A549 treated with RU486 at 1 μM for 4 hours (cell line): ENCODE results near the gene G3BP2. TPM values are rescaled to one million over a fixed set of nuclear protein-coding genes. Genes with fewer than 3 reads are reported as not detected.

Experiments used
- total RNA-seq: library from RNA; stranded (reverse); fragments of 200-300 nt; extraction: Qiagen RNA extraction; gene quantifications from 5 replicates; pipeline ENCODE4 v1.2.3, GENCODE V29; 2022; ENCODE audit warnings: low read depth

The G3BP2 gene
- total RNA-seq = 49.2 to 114 TPM (median 85.1 TPM) in 5 replicates

DNA sequence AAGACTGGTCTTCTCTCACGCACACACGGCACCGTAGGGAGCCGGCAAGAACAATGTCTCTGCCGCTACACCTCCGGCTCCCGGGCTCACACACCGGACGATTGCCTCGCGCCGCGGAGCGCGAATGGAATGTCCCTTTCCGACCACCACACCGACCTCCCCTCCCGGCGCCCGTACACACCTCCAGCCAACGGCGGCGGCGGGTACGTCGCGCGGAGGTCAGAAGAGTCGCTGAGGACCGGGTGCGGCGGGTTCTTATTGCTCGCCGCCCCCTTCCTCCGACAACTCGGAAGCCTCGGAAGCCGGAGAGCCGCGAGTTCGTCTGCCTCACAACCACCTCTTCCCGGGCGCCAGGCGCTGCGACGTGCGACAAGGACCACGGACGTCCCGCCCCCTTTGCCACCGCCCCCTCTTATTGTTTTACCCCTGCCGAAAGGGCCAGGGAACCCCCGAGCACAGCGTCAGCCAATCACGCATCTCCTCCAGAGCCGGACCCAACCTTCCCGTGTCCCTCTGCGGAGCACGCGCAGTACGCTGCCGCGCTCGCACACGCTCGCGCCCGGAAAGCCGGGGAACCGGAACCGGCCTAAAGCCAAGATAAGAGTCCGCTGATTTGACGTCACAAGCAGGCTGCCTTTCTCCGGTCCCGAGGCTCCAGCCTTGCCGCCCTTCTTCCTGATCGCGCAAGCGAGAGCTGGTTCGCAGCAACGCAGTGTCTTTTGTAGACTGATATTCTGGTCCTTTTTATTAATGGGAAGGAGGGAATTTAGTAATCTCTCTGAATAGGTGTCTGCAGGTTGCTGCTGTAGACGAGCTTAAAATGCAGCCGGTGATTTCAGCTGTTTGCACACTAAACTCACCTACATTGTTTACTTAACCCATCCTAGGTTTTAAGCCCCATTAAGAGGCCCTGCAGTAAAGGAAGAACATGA, at the start of gene G3BP2:
G3BP2 (minus strand) TSS at position 385 of the 932 bp plus-strand sequence. CDS start 11,386 bp downstream, outside the sequence.

DNA sequence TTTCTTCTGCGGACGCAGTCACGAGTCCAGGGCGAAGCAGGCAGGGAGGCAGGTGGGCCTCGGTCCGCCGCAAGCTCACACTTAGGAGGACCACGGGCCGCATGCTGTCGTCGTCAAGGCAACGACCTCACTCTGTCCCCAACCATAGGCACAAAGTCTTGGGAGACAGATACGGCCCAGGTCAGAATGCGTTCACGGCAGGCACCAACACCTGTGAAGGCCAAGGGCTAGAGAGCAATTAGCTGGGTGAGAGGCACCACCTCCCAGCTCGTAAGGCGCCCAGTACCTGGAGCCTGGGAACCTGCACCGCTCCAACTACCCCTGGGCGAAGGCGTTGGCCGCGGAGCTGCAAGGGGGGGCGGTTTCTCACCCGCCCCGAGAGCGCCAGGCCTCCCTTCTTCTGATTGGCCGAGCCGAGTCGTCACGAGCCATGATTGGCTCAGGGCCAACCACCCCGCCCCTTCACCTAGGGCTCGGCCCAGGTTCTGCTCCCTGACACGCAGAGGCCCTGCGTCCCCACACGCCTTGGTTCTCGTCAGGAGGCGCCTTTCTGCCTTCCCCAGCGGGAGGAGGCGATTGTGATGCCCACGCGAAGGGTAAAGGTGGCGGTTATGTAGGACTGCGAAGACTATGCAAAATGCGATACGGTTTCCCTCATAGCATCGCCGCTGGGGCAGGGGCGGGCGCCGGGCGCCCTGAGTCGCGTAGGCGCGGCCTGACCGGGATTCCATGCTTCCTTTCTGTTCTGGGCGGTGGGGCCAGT, 42.9 kb downstream of the G3BP2 start, which contains the start of gene CDKL2:
CDKL2 (minus strand) TSS at position 355 of the 763 bp plus-strand sequence. CDS start 4,540 bp downstream, outside the sequence.

Other genes with a start within 250 kb of the G3BP2 start
- gene RCHY1, start 159.0 kb downstream of the G3BP2 start, total RNA-seq = 7.6 to 19.3 TPM (median 16.0 TPM) in 5 replicates
- gene THAP6, start 158.9 kb downstream of the G3BP2 start, total RNA-seq = 4.5 to 7.1 TPM (median 5.1 TPM) in 5 replicates
- 0.28 TPM in 1 of 5 replicates, not detected in the others for gene ODAPH, start 117.3 kb downstream of the G3BP2 start, total RNA-seq
- 0.34 to 0.93 TPM (median 0.71 TPM) in 5 replicates for gene CDKL2, start 42.9 kb downstream of the G3BP2 start, total RNA-seq
- 13.6 to 27.9 TPM (median 24.8 TPM) in 5 replicates for gene USO1, start 51.2 kb upstream of the G3BP2 start, total RNA-seq
- 0.46 TPM in 1 of 5 replicates, not detected in the others for gene PPEF2, start 229.0 kb upstream of the G3BP2 start, total RNA-seq